ENCODE results near the gene SATB1.

DNA sequence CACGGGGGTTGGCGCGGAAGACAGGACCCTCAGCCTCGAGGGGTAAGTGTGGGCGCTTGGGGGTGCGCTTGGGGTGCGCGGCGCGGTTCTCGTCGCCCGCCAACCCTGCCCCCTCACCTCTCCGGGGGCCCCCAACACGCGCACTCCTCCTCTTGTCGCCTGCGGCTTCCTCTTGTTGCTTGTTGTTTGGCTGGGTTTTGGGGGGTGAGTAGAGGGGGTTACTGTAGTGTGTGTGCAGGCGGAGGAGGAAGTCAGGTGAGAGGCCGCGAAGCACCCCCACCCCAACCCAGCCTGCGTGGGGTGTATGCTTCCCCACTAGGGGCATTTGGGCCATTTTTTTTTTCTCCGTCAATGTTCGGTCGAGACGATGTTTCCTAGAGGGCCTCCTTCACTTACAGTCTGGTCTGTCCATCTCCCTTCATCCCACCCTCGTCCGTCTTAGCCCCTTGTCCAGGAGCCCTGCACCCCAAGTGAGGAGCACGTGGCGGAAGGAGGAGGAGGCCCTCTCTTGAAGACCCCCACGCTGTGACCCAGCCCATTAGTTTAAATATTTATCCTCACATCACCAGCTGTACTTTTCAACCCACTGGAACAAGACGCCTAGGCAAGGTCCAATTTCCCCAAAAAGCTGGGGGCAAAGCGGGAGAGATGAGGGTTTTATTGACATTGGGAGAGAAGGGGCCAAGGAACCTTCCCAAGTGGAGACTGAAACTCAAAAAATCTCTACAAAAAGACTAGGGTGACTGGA lies 20.4 kb upstream of the SATB1 start:
- TF ChIP-seq, protein P1, sequence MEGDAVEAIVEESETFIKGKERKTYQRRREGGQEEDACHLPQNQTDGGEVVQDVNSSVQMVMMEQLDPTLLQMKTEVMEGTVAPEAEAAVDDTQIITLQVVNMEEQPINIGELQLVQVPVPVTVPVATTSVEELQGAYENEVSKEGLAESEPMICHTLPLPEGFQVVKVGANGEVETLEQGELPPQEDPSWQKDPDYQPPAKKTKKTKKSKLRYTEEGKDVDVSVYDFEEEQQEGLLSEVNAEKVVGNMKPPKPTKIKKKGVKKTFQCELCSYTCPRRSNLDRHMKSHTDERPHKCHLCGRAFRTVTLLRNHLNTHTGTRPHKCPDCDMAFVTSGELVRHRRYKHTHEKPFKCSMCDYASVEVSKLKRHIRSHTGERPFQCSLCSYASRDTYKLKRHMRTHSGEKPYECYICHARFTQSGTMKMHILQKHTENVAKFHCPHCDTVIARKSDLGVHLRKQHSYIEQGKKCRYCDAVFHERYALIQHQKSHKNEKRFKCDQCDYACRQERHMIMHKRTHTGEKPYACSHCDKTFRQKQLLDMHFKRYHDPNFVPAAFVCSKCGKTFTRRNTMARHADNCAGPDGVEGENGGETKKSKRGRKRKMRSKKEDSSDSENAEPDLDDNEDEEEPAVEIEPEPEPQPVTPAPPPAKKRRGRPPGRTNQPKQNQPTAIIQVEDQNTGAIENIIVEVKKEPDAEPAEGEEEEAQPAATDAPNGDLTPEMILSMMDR (IDR thresholded peaks at IDR 0.05): no peak
- TF ChIP-seq POLR2A (IDR thresholded peaks at IDR 0.05): no peak

All from right lobe of liver (tissue), 4 donors.